ENCODE measurements around the gene KLK8. TPM values are rescaled to one million over a fixed set of nuclear protein-coding genes. Genes with fewer than 3 reads are reported as not detected.

Gene KLK8
- polyA plus RNA-seq, 2 donors, result 226 to 261 TPM

Other genes with a start within 250 kb of the KLK8 start
- gene GPR32, start 231.1 kb downstream of the KLK8 start, polyA plus RNA-seq, result not detected
- not detected for gene ACP4, start 211.2 kb downstream of the KLK8 start, polyA plus RNA-seq
- 1 to 10 TPM; 2.0 to 2.8 TPM for gene KLK1, start 177.8 kb downstream of the KLK8 start, polyA plus RNA-seq
- gene KLK15, start 168.0 kb downstream of the KLK8 start, polyA plus RNA-seq, result not detected
- gene KLK3, start 146.7 kb downstream of the KLK8 start, polyA plus RNA-seq, result not detected
- not detected for gene KLK2, start 128.2 kb downstream of the KLK8 start, polyA plus RNA-seq
- under 1 TPM; 0.06 to 0.18 TPM for gene KLK4, start 90.2 kb downstream of the KLK8 start, polyA plus RNA-seq
- gene KLK5, start 48.6 kb downstream of the KLK8 start, polyA plus RNA-seq, result 10 to 100 TPM; 13.9 to 18.7 TPM
- 10 to 100 TPM; 32.8 to 64.6 TPM for gene KLK6, start 32.0 kb downstream of the KLK8 start, polyA plus RNA-seq
- 10 to 100 TPM; 36.4 to 96.4 TPM for gene KLK7, start 17.7 kb downstream of the KLK8 start, polyA plus RNA-seq
- 100 to 1,000 TPM; 223 to 304 TPM for gene KLK10, start 18.1 kb upstream of the KLK8 start, polyA plus RNA-seq
- 100 to 1,000 TPM; 168 to 345 TPM for gene KLK11, start 25.0 kb upstream of the KLK8 start, polyA plus RNA-seq
- gene KLK12, start 33.4 kb upstream of the KLK8 start, polyA plus RNA-seq, result 100 to 1,000 TPM in 1 of 2 donors, 10 to 100 TPM in 1; 12.4 to 427 TPM
- 1,000 to 10,000 TPM in 1 of 2 donors, 100 to 1,000 TPM in 1; 406 to 1,038 TPM for gene KLK13, start 63.5 kb upstream of the KLK8 start, polyA plus RNA-seq
- under 1 TPM; 0.09 to 0.31 TPM for gene KLK14, start 81.3 kb upstream of the KLK8 start, polyA plus RNA-seq
- 1 to 10 TPM; 3.3 TPM for gene CTU1, start 106.8 kb upstream of the KLK8 start, polyA plus RNA-seq
- gene SIGLEC9, start 123.3 kb upstream of the KLK8 start, polyA plus RNA-seq, result under 1 TPM; 0.26 to 0.28 TPM
- under 1 TPM; 0.12 to 0.18 TPM for gene SIGLEC7, start 140.7 kb upstream of the KLK8 start, polyA plus RNA-seq
- under 1 TPM; 0.66 to 0.69 TPM for gene CD33, start 223.5 kb upstream of the KLK8 start, polyA plus RNA-seq
- not detected for gene SIGLECL1, start 249.5 kb upstream of the KLK8 start, polyA plus RNA-seq

Data from esophagus (tissue), 2 donors.